ENCODE data around the gene CDH6.
"Not testable (repeated sequence)": the region's sequence is repeated elsewhere in the genome, so short reads cannot be mapped to it uniquely, and the experiment has no call there.

The CDH6 gene

DNA sequence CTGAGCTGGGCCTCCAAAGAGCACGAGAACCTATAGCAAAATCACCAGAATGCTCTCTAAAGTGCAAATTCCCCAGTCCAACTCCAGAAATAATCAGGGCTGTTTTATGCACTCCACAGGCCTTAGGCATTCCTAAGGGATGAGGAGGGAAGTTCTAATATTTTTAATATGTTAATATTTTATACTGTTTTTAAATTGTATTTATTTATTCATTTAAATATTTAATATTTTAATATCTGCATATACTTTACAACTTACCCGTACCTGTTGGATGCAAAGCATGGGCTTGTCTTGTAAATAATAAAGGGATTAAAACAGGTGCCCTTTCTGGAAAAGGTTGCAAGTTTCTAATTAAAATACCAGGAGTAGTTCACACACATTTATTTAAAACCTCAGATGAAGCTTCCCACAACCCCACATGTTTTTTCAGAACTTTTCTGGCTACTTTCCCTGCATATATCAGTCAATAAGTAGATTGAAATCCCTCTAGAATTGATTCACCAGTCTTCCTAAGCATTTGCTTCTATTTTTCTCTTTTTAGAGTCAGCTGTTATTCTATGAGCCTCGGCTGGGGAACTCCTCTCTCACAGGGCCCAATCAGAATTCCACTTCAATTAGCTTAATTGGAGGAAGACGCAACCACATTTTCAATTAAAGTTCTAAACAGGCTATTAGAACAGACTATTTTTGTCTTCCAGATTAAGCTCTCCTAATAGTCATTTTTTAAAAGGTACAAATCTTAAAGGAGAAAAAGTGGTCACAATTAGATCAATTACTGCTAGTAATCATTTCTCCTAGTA, 140.8 kb downstream of the CDH6 start:
- DNase-seq: no peak

DNA sequence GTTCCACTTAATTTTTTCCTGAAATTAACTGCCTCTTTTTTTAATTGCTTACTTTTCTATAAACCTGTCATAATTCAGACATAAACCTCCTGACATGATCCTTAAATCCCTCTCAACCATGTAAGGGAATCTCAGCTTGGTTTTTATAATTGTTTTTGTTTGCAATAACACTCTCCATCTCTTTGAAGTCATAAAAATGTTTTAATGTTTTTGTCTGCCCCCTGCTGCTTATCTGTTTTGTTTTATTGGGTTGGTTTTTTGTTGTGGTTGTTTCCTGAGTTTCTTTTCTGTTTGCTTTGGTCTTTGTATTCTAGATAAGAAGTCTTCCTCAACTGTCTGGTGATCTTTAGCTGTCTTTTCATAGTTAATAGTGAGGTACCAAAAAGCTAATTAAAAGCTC, 142.0 kb downstream of the CDH6 start:
- no peak for DNase-seq

- DNase-seq: no peak
Measured at GRCh38 chr5:31343946-31344345, 150.5 kb downstream of the CDH6 start.

- no peak for DNase-seq
Measured at GRCh38 chr5:31346896-31347551, 153.5 kb downstream of the CDH6 start.

DNA sequence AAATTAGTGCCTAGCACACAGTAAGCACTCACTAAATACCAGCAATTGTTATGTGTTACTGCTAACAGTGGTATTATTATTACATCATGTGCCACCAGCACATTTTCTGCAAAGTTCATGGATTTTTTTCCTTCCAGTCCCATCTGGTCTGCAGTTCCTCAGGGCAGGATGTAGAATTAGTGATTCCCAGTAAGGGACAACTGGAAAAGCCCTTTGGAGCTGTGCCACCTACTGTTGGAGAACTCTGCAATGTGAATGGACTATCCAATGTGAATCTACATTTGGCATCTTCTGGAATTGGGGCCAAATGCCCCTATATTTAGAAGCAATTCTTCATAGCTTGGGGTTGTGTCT, 154.0 kb downstream of the CDH6 start:
- DNase-seq: no peak

GRCh38 chr5:31350395-31350794, 156.9 kb downstream of the CDH6 start:
- DNase-seq: no peak

DNA sequence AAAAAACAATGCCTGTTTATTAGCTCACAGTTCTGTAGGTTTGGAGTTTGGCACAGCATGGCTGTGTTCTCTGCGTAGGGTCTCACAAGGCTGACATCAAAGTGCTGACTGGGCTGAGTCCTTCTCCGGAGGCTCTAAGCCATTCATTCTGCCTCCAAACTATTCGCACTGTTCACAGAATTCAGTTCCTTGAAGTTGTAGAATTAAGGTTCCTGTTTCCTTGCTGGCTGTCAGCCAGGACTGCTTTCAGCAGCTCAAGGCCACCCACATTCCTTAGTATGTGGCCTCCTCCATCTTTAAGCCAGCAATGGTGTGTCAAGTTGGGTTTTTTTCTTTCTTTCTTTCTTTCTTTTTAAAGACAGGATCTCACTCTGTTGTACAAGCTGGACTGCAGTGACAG, 161.9 kb downstream of the CDH6 start:
- no peak for DNase-seq

GRCh38 chr5:31357038-31357437, 163.6 kb downstream of the CDH6 start:
- no peak for DNase-seq

DNA sequence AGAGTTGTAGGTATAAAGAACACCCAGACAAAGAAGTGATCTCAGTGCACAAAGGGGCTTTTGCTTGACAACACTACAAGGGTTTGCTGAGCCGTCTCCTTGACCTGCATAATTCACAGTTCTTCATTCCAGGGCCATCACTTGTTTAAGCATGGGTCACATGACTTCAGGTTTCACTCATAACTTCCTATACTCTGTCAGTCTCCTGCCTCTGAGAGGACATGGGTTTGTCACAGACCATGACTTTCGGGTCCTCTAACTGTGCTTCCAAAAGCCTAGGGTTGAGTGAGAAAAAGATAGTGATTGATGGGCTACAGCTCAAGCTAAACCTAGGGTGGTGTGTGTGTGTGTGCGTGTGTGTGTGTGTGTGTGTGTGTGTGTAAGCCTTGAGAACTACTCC, 166.4 kb downstream of the CDH6 start:
- no peak for DNase-seq

- no peak for DNase-seq
Measured at GRCh38 chr5:31361234-31361633, 167.7 kb downstream of the CDH6 start.

DNA sequence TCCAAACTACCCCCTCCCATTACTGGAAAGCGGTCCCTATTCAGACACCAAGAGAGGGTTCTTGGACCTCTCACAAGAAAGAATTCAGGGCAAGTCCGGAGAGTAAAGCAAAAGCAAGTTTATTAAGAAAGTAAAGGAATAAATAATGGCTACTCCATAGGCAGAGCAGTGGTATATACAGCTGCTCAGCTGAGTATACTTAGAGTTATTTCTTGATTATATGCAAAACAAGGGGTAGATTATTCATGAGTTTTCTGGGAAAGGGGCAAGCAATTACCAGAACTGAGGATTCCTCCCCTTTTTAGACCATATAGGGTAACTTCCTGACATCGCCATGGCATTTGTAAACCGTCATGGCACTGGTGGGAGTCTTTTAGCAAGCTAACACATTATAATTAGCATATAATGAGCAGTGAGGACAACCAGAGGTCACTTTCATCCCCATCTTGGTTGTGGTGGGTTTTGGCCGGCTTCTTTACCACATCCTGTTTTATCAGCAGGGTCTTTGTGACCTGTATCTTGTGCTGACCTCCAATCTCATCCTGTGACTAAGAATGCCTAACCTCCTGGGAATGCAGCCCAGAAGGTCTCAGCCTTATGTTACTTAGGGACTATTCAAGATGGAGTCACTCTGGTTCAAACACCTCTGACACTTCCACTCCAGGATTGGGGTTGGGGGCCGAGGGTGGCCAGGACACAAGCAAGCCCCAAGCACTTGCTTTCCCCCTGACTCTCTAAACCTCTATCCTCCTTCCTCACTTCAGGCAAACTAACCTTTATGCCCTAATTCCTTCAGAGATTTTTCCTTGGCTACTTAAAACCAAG, 168.4 kb downstream of the CDH6 start:
- DNase-seq: not testable (repeated sequence)

DNA sequence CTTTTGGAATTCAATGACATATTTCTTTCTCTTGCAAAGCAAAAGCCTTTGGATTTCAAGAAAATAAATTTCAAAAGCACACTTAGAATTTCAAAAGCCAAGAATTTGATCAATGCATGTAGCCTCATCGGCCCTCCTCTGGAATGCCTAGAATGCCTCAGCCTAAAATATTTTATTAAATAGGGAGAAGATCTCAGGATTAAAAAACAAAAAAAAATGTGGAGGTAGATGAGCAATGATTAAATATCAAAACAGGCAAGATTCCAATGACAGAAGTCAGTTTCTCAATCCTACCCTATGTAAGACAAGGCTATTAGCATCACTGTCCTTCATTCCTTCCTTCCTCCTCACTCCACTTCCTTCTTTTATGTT, 169.0 kb downstream of the CDH6 start:
- no peak for DNase-seq

DNA sequence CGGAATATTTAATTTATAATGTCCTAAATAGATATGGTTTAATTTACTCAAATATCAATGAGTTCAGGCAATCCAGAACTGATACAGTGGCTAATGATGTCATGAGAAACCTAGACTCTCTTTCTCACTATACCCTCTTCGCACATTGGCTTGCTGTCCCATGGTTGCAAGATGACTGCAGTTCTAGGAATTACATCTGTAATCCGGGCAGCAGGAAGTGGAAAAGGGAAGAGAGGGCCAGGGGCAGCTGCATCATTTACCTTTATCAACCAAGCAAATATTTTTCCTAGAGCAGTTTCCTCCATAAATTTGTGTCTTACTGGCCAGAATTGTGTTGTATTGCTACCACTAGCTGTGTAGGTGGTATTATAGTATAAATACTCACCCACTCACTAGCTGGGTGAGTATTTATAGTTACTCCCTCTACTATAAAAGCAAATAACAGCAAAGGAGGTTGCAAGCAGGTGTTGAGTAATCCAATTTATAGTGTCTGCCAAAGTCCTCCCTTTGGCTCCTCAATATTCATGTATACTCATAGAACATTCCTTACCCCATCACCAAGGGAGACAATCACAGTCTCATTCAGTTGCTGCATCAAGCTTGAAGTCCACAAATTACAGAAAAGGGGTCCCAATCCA, 169.6 kb downstream of the CDH6 start:
- DNase-seq: no peak

- DNase-seq: no peak
Measured at GRCh38 chr5:31364881-31365636, 171.6 kb downstream of the CDH6 start.

DNA sequence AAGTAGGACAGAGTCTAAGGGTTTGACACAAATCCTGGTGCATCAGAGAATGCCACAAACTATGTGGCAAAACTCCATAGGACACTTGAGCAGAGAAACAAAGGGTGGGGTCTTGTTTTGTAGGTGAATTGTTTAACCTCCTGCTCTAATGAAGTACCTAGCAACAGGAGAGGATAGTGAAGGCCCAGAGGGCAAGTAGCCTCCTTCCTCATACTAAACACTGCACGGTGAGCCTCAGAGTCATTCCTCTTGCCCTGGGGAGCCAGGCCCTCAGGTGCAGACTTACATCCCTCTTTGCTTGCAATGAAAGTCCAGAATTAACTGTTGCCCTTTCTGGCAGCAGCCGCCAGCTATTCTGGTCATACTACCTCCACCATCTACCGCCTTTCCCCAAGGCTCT, 172.3 kb downstream of the CDH6 start:
- no peak for DNase-seq

DNA sequence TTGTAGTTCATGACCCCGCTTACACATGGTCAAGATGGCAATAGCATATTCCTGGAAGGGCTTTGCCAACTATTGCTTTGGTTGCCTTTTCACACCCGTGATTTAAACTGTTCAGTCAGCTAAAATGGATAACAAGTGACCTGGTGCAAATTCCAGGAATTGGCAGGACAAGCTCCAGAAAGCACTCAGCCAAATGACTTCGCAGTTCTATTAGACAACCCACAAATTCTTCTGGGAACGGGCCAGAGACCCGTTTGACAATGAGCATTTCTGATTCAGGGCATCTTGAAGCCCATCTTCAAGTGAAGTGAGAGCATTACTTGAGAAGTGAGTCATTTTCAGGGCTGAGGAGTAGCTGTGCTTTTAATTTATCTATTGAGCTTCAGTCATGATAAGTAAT, 173.5 kb downstream of the CDH6 start:
- DNase-seq: no peak

DNA sequence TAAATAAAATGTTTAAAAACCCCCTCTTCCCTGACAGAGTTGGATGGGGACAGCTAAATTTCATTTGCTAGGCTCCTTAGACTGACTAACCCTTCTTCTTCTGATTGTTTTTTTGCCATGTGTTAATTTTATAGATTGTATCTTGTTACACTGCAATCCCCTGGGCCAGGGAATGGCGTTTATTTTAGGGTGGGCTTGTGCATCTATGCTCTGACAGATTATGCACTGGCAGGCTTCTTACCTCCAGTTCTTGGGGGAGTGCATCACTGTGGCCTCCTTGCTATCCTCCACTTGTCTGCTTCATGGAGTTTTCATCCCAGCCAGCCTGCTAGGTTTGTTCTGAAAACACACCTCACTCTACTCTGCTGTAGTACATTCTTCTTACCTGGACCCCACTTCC, 178.6 kb downstream of the CDH6 start:
- no peak for DNase-seq

GRCh38 chr5:31375999-31376720, 182.7 kb downstream of the CDH6 start:
- DNase-seq: no peak

DNA sequence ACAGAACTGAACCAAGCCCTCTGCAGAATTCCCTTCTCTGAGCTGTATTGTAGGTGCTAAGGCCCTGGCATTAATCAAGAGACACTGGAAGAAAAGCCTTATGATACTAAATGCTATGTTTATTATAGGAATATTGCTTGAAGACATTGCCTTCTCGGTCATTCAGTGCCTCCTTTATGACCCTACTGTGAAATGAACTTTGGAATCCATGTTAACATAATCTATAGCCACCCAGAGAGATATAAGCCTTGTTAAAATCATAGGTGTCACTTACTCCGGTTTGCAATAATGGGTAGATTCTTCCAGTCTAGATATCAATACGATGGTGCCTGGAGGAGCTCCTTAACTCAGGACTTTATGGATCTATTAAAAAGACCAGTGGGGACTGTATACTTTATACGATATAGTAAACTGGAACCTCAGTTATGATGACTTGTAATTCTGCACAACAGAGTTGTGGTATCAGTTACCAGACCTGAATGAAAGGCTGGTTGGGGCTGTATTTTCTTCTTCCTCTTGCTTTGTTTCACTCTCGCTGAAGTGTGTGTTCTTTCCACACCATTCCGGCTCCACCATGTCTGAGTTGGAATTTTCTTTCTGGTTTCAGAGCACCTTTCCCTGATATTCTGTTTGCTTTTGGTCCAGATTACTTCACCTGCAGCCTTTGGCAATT, 183.9 kb downstream of the CDH6 start:
- no peak for DNase-seq

DNA sequence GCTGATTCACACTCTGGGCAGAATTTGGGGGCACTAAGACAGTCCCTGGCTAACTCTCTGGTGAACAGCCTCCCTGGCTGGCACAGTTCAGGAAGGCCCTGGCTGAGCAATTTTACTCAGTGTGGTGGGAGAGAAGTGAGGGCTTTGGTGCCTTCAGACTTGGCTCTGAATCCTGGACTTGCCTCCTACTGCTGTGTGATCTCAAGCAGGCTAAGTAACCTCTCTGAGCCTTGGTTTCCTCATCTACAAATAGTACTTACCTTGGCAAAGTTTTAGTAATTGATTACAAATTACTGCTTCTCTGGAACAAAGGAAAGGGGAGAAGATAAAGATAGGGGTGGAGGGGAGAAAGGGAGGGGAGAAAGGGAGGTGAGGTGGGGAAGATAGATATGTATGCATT, 184.7 kb downstream of the CDH6 start:
- no peak for DNase-seq

Measured in stimulated activated CD4-positive, alpha-beta T cell treated with anti-CD3 and anti-CD28 coated beads, Interleukin-4, amount 100 ng/mL, for 24 hours (primary cell).